Mesenchymal stem cell (in vitro differentiated cells and primary cell): ENCODE results near the gene ZNF319.

Experiments used
- DNase-seq: peaks from one replicate; pipeline ENCODE4 v3.0.0-alpha.2; 2013
- H2AFZ ChIP-seq: one replicate; pipeline ENCODE4 v1.6.1; 2013; ENCODE audit warnings: low read depth, mild to moderate bottlenecking, control low read depth, inconsistent platforms, low read length, moderate library complexity
- H2AK5ac ChIP-seq: 2 replicates; pipeline ENCODE4 v1.6.1; 2013; ENCODE audit warnings: low read length, moderate library complexity, mild to moderate bottlenecking, inconsistent platforms; ENCODE audit not compliant: severe bottlenecking
- H2BK120ac ChIP-seq: one replicate; pipeline ENCODE4 v1.6.1; 2013; ENCODE audit warnings: low read depth, mild to moderate bottlenecking, inconsistent platforms, low read length, moderate library complexity
- H2BK12ac ChIP-seq, 2 experiments: one replicate each; pipeline ENCODE4 v1.6.1; 2013; ENCODE audit warnings: inconsistent platforms in 2 of 2, low read length in 2 of 2, mild to moderate bottlenecking in 2 of 2, moderate library complexity in 2 of 2, control low read depth in 1 of 2
- H2BK15ac ChIP-seq: one replicate; pipeline ENCODE4 v1.6.1; 2013; ENCODE audit warnings: mild to moderate bottlenecking, low read depth, inconsistent platforms; ENCODE audit not compliant: poor library complexity, severe bottlenecking
- H2BK5ac ChIP-seq: 2 replicates; pipeline ENCODE4 v1.6.1; 2013; ENCODE audit warnings: low read depth, mild to moderate bottlenecking, low read length, control low read depth, inconsistent platforms; ENCODE audit not compliant: poor library complexity, severe bottlenecking
- H3K14ac ChIP-seq, 2 experiments: one replicate each; pipeline ENCODE4 v1.6.1; 2013; ENCODE audit warnings: inconsistent platforms in 2 of 2, low read length in 2 of 2, control low read depth in 1 of 2, mild to moderate bottlenecking in 1 of 2, moderate library complexity in 1 of 2
- H3K18ac ChIP-seq, 2 experiments: one replicate each; pipeline ENCODE4 v1.6.1; 2013; ENCODE audit warnings: inconsistent platforms in 2 of 2, low read length in 2 of 2, control low read depth in 1 of 2, low read depth in 1 of 2, mild to moderate bottlenecking in 1 of 2
- H3K23ac ChIP-seq, 2 experiments: one replicate each; pipeline ENCODE4 v1.6.1; 2013; ENCODE audit warnings: inconsistent platforms in 2 of 2, low read length in 2 of 2, mild to moderate bottlenecking in 2 of 2, moderate library complexity in 2 of 2, control low read depth in 1 of 2
- H3K27ac ChIP-seq: 2 replicates; pipeline ENCODE4 v1.5.1; 2013; ENCODE audit warnings: mild to moderate bottlenecking, moderate library complexity, low read length, control low read depth, inconsistent platforms; ENCODE audit not compliant: poor library complexity, severe bottlenecking
- H3K27me3 ChIP-seq, 2 experiments: 2 replicates each; pipeline versions ENCODE4 v1.6.1 to v1.7.0; 2013; ENCODE audit warnings: low read length in 2 of 2, mild to moderate bottlenecking in 2 of 2, moderate library complexity in 2 of 2, control low read depth in 1 of 2, inconsistent platforms in 1 of 2; ENCODE audit not compliant: control insufficient read depth in 1 of 2, insufficient read depth in 1 of 2
- H3K36me3 ChIP-seq, 2 experiments: 2 replicates each; pipeline versions ENCODE4 v1.6.1 to v1.7.0; 2013; ENCODE audit warnings: low read length in 2 of 2, control low read depth in 1 of 2, inconsistent platforms in 1 of 2, low read depth in 1 of 2, mild to moderate bottlenecking in 1 of 2; ENCODE audit not compliant: insufficient read depth in 2 of 2, control insufficient read depth in 1 of 2
- H3K4ac ChIP-seq, 2 experiments: one replicate each; pipeline ENCODE4 v1.6.1; 2013; ENCODE audit warnings: inconsistent platforms in 2 of 2, low read length in 2 of 2, mild to moderate bottlenecking in 2 of 2, moderate library complexity in 2 of 2, control low read depth in 1 of 2, low read depth in 1 of 2
- H3K4me1 ChIP-seq: 2 replicates; pipeline ENCODE4 v1.6.1; 2013; ENCODE audit warnings: low read depth, low read length, control low read depth; ENCODE audit not compliant: control insufficient read depth, insufficient read depth
- H3K4me2 ChIP-seq: 2 replicates; pipeline ENCODE4 v1.6.1; 2013; ENCODE audit warnings: low read length, mild to moderate bottlenecking, inconsistent platforms; ENCODE audit not compliant: poor library complexity, severe bottlenecking
- H3K4me3 ChIP-seq, 2 experiments: 2 replicates each; pipeline versions ENCODE4 v1.5.1 to v1.7.0; 2013; ENCODE audit warnings: low read length in 2 of 2, mild to moderate bottlenecking in 2 of 2, control low read depth in 1 of 2, low read depth in 1 of 2; ENCODE audit not compliant: insufficient read depth in 1 of 2
- H3K79me1 ChIP-seq: replicated peaks from 2 replicates; pipeline ENCODE4 v1.6.1; 2013; ENCODE audit warnings: mild to moderate bottlenecking, control low read depth, low read length, inconsistent platforms; ENCODE audit not compliant: poor library complexity, severe bottlenecking
- H3K9ac ChIP-seq: 2 replicates; pipeline ENCODE4 v1.7.0; 2013; ENCODE audit warnings: mild to moderate bottlenecking, low read length, moderate library complexity
- H3K9me3 ChIP-seq: 2 replicates; pipeline ENCODE4 v1.7.0; 2013; ENCODE audit warnings: mild to moderate bottlenecking, low read length; ENCODE audit not compliant: control insufficient read depth
- H4K8ac ChIP-seq: one replicate; pipeline ENCODE4 v1.6.1; 2013; ENCODE audit warnings: inconsistent platforms, mild to moderate bottlenecking, low read length, moderate library complexity
- H4K91ac ChIP-seq: one replicate; pipeline ENCODE4 v1.6.1; 2013; ENCODE audit warnings: mild to moderate bottlenecking, low read length, inconsistent platforms
- WGBS: methylation state at CpG from one replicate; pipeline ENCODE4 v1.1.7; 2013; ENCODE audit warnings: mixed read lengths; 5-methylcytosine and 5-hydroxymethylcytosine counted together

Gene ZNF319

DNA sequence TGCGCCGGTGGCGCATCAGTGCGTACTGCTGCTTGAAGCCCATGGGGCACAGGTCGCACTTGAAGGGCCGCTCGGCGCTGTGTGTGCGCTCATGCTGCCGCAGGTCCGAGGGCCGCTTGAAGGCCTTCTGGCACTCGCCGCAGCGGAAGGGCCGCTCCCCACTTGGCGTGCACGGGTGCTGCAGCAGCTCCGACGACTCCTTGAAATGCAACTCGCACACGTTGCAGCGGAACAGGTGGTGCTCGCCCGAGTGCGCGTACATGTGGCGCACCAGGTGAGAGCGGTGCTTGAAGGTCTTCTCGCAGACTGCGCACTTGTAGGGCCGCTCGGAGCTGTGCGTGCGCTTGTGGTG is 3.3 kb downstream of the ZNF319 start:
- Histone ChIP-seq H3K27me3 (no peaks in the 10 kb centered on the region), H3K4me2 (no peak overlapping the region), H3K9me3 (no peaks in the 10 kb centered on the region), H3K4me1 (peaks cover 37% of the 10 kb centered on the region), H3K79me1 (peaks cover 49% of the 10 kb centered on the region), H4K91ac (no peak overlapping the region), H3K27ac (no peak overlapping the region), H3K18ac (no peak overlapping the region), H2BK15ac (no peak overlapping the region), H2BK120ac (no peak overlapping the region), H2AK5ac (no peak overlapping the region), H3K36me3 (peaks cover 41 to 57% of the 10 kb centered on the region in 2 experiments), H3K4ac (no peak overlapping the region), H3K4me3 (no peak overlapping the region), H3K14ac (no peak overlapping the region), H2AFZ (no peak overlapping the region), H3K9ac (no peak overlapping the region), H4K8ac (no peak overlapping the region), H3K23ac (no peak overlapping the region), H2BK12ac (no peak overlapping the region), H2BK5ac (no peak overlapping the region)
- WGBS = 99% methylated on average over 35 of the region's 35 CpGs
- no peak for DNase-seq

DNA sequence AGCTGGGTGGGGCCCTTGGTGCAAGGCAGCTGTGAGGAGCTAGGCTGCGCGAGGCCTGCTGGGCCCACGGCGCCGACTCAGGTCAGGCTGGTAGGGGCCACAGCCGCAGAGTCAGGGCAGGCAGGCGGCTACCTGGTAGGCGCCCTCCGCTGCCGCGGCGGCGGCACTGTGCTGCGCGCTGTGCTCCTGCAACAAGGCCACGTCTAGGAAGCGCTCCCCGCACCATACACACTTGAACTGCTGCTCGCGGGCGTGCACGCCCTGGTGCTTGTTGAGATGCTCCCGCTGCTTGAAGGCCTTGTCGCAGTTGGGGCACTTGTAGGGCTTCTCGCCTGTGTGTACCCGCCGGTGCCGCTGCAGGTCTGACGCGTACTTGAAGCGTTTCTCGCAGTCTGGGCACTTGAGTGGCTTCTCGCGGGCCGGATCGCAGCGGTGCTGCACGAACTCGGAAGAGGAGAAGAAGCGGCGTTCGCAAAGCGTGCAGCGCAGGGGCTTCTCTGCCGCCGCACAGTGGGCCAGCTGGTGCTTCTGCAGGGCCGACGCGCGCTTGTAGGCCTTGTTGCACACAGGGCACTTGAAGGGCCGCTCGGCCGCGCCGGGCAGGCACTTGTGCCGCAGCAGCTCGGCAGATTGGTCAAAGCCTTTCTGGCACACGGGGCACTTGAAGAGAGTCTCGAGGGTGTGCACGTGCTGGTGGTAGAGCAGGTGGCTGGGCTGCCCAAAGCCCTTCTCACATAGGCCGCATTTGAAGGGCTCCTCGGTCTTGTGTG is 3.9 kb downstream of the ZNF319 start:
- 98% methylated on average over 62 of the region's 62 CpGs for WGBS
- H2BK15ac ChIP-seq = no peak overlapping the region
- H3K23ac ChIP-seq = no peak overlapping the region

DNA sequence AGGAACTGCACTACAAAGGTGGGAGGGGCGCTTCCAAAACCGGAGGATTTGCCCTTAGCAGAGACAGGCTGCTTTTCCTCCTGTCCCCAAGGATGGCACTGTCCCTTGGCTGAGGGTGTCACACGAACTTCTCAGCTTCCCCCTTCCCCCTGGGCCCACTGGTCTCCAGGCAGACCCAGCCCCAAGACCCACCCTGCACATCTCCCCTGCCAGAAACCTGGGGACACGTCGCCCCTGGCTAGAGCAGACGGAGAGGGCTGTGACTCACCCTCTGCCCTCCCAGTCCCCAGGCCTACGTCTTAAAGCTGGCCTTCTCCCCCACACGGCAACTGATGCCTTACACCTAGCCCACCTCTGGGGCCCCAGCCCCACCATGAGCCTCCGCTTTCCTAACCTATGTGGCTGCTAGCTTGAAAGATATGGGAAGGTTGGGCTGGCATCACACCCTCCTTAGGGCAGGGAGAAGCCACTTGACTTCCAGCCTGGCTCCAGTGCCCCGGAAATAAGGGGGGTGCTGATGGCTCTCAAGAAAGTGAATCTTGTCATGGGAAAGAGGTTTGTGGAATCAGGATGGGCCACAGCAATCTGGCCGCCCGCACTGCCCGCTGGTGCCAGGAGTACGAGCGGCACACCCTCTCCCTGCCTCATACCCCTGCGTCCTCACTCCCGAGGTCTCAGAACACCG is 4.6 kb downstream of the ZNF319 start:
- DNase-seq = no peak
- Histone ChIP-seq H2BK12ac (no peak overlapping the region), H3K36me3 (peaks cover 41 to 57% of the 10 kb centered on the region in 2 experiments), H3K14ac (no peak overlapping the region), H2AFZ (no peak overlapping the region), H3K27ac (no peak overlapping the region), H3K79me1 (peaks cover 45% of the 10 kb centered on the region), H3K9me3 (no peaks in the 10 kb centered on the region), H2BK5ac (no peak overlapping the region), H3K4me2 (no peak overlapping the region), H2AK5ac (no peak overlapping the region), H3K23ac (no peak overlapping the region), H4K91ac (no peak overlapping the region), H3K4ac (no peak overlapping the region), H3K4me3 (no peak overlapping the region), H2BK15ac (no peak overlapping the region), H4K8ac (peak overlapping the region; percentile 7), H3K18ac (no peak overlapping the region), H3K4me1 (peaks cover 33% of the 10 kb centered on the region), H2BK120ac (no peak overlapping the region), H3K27me3 (peaks cover 0 to 11% of the 10 kb centered on the region in 2 experiments), H3K9ac (no peak overlapping the region)
- WGBS = 86% methylated on average over 17 of the region's 18 CpGs

More for the DNA sequence above, 3.9 kb downstream of the ZNF319 start:
- Histone ChIP-seq H3K4me3 (no peak overlapping the region), H4K8ac (peak overlapping the region; percentile 7), H3K4me2 (no peak overlapping the region), H3K27me3 (peaks cover 0 to 5% of the 10 kb centered on the region in 2 experiments), H3K27ac (no peak overlapping the region), H2BK12ac (no peak overlapping the region), H3K18ac (no peak overlapping the region), H4K91ac (peak overlapping the region; percentile 29), H3K9me3 (no peaks in the 10 kb centered on the region), H3K9ac (no peak overlapping the region), H2BK120ac (no peak overlapping the region), H3K4ac (no peak overlapping the region), H3K14ac (no peak overlapping the region), H3K4me1 (peaks cover 35% of the 10 kb centered on the region), H3K36me3 (peaks cover 41 to 57% of the 10 kb centered on the region in 2 experiments), H2BK5ac (no peak overlapping the region), H3K79me1 (peaks cover 49% of the 10 kb centered on the region), H2AK5ac (no peak overlapping the region), H2AFZ (no peak overlapping the region)
- DNase-seq = no peak

DNA sequence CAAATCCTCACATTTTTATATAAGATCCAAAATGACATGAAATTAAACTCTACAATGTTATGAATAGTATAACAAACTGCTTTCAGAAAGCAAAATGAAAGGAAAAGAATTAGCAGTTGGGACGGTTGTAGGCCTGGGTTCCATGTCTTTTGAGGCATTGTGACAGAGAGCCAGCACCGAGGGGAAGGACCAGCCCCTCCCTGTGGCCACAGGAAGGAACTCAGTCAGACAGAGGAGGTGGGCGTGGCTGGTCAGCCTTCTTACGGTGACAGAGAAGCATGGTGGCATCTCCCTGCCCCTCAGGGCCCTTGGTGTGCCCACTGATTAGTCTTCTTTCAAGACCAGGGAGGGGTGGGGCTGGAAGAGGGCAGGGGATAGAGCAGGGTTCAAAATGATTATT is 5.7 kb downstream of the ZNF319 start:
- Histone ChIP-seq H3K4ac (no peak overlapping the region), H3K9ac (no peak overlapping the region), H2BK5ac (no peak overlapping the region)

More for the DNA sequence above, 5.7 kb downstream of the ZNF319 start:
- peaks cover 44% of the 10 kb centered on the region for H3K79me1 ChIP-seq
- no peak overlapping the region for H2AK5ac ChIP-seq
- DNase-seq = peak; percentile 49
- no peak overlapping the region for H2BK15ac ChIP-seq
- H3K14ac ChIP-seq = no peak overlapping the region
- peaks cover 0 to 19% of the 10 kb centered on the region in 2 experiments for H3K27me3 ChIP-seq
- 51% methylated on average over 4 of the region's 4 CpGs for WGBS
- no peak overlapping the region for H4K8ac ChIP-seq
- no peak overlapping the region for H3K18ac ChIP-seq
- no peak overlapping the region for H4K91ac ChIP-seq
- H2BK12ac ChIP-seq = no peak overlapping the region
- H3K4me3 ChIP-seq = no peak overlapping the region
- no peaks in the 10 kb centered on the region for H3K9me3 ChIP-seq
- no peak overlapping the region for H3K27ac ChIP-seq
- no peak overlapping the region for H3K4me2 ChIP-seq
- H2AFZ ChIP-seq = no peak overlapping the region
- peaks cover 31% of the 10 kb centered on the region for H3K4me1 ChIP-seq
- no peak overlapping the region for H3K23ac ChIP-seq
- H3K36me3 ChIP-seq = peaks cover 41 to 57% of the 10 kb centered on the region in 2 experiments
- no peak overlapping the region for H2BK120ac ChIP-seq
